Heart left ventricle (tissue), 13 donors: Measurements from ENCODE around the gene BIN2.

Source experiments
- CTCF ChIP-seq, 12 donors: fragments of 200-600 bp; sonication (generic) in 4 of 12; IDR thresholded peaks; one replicate each; pipeline versions ENCODE4 v1.5.0 to v1.8.0; 2018 to 2022; ENCODE audit warnings: antibody characterized with exemption in 12 of 12, mild to moderate bottlenecking in 5 of 12
- POLR2A ChIP-seq, 2 donors: fragments of 450-650 bp; IDR thresholded peaks; one replicate each; pipeline ENCODE4 v1.6.1; 2017; ENCODE audit warnings: antibody characterized with exemption in 2 of 2, mild to moderate bottlenecking in 2 of 2, moderate library complexity in 2 of 2
- donor health status: ischemic (EF 13 %, LVEDD 7.1; RV severe dilation, severe dysfunction).
- donor health status: DM: no; HTN: yes; CAD: no.
- donor health status: DM: no; HTN: no; CAD: no.
- donor health status: ischemic (EF 25% LVEDD 6.9; RV normal size, moderate dysfunction).
- donor health status: ischemic (EF 25% LVEDD 5.7; RV mildly dilated, moderate dysfunction).
- donor health status: ischemic (EF 35%, LVEDD 5.7; RV mildly dilated, moderate dysfunction).
- donor health status: nonischemic (EF 11% LVEDD 7.7; RV severe dilation, severe dysfunction).
- donor health status: DM: yes; HTN: yes; CAD: no.
- donor health status: PGD.
- donor health status: ischemic (EF 29% LVEDD 5.4; RV normal size, mild dysfunction).
- donor health status: nonischemic (EF 23%, LVEDD 6.1; RV moderate dilation, normal function).

GRCh38 chr12:51270951-51271518 lies 52.9 kb downstream of the BIN2 start:
- TF ChIP-seq POLR2A (IDR thresholded peaks at IDR 0.05) (no peak), CTCF (IDR thresholded peaks at IDR 0.05) (no peak)
